ENCODE results near the gene ERC1.
"Not testable (repeated sequence)": the region's sequence is repeated elsewhere in the genome, so short reads cannot be mapped to it uniquely, and the experiment has no call there.

DNA sequence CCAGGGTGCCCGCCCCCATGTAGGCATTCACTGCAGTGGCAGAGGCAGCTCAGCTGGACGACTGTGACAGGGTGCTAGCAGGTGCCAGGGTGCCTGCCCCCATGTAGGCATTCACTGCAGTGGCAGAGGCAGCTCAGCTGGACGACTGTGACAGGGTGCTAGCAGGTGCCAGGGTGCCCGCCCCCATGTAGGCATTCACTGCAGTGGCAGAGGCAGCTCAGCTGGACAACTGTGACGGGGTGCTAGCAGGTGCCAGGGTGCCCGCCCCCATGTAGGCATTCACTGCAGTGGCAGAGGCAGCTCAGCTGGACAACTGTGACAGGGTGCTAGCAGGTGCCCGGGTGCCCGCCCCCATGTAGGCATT lies 348.1 kb downstream of the ERC1 start:
- not testable (repeated sequence) for TF ChIP-seq POLR2AphosphoS5, POLR2A, EP300 (IDR thresholded peaks at IDR 0.05)
- TF ChIP-seq, protein P1, sequence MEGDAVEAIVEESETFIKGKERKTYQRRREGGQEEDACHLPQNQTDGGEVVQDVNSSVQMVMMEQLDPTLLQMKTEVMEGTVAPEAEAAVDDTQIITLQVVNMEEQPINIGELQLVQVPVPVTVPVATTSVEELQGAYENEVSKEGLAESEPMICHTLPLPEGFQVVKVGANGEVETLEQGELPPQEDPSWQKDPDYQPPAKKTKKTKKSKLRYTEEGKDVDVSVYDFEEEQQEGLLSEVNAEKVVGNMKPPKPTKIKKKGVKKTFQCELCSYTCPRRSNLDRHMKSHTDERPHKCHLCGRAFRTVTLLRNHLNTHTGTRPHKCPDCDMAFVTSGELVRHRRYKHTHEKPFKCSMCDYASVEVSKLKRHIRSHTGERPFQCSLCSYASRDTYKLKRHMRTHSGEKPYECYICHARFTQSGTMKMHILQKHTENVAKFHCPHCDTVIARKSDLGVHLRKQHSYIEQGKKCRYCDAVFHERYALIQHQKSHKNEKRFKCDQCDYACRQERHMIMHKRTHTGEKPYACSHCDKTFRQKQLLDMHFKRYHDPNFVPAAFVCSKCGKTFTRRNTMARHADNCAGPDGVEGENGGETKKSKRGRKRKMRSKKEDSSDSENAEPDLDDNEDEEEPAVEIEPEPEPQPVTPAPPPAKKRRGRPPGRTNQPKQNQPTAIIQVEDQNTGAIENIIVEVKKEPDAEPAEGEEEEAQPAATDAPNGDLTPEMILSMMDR (IDR thresholded peaks at IDR 0.05), result not testable (repeated sequence)

All from suprapubic skin (tissue), 4 donors.